Esophagus squamous epithelium (tissue), 4 donors: ENCODE data around the gene KHK.

ENCODE experiments used
- POLR2A ChIP-seq, 4 donors: fragments of 450-650 bp; IDR thresholded peaks; one replicate each; pipeline ENCODE4 v1.6.1; 2017; ENCODE audit warnings: antibody characterized with exemption in 4 of 4, mild to moderate bottlenecking in 4 of 4, moderate library complexity in 3 of 4
- TF ChIP-seq, protein P1 (sequence below), 6 experiments: fragments of 450-650 bp in 4 of 6; fragments of 200-600 bp in 2 of 6; sonication (generic) in 2 of 6; IDR thresholded peaks; one replicate each; pipeline ENCODE4 v1.5.1; 2016 to 2019; ENCODE audit warnings: antibody characterized with exemption in 6 of 6, mild to moderate bottlenecking in 4 of 6, moderate library complexity in 4 of 6

DNA sequence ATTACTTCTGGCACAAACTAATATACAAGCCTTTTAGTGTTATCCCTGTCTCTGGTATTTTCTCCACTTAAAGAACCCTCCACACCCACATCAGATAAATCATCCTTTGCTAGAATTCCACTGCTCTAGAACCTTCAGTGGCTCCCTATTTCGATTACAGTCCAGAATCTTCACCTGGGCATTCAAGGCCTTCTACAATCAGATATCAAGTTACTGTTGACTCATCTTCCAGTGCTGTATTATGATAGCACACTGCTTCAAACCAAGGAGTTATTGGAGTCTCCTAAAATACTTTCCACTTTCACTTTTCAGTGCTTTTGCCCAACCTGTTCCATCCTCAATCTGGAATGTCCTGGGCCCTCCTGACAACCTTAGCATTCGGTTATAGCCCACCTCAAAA is 28.9 kb downstream of the KHK start:
- TF ChIP-seq, protein P1, sequence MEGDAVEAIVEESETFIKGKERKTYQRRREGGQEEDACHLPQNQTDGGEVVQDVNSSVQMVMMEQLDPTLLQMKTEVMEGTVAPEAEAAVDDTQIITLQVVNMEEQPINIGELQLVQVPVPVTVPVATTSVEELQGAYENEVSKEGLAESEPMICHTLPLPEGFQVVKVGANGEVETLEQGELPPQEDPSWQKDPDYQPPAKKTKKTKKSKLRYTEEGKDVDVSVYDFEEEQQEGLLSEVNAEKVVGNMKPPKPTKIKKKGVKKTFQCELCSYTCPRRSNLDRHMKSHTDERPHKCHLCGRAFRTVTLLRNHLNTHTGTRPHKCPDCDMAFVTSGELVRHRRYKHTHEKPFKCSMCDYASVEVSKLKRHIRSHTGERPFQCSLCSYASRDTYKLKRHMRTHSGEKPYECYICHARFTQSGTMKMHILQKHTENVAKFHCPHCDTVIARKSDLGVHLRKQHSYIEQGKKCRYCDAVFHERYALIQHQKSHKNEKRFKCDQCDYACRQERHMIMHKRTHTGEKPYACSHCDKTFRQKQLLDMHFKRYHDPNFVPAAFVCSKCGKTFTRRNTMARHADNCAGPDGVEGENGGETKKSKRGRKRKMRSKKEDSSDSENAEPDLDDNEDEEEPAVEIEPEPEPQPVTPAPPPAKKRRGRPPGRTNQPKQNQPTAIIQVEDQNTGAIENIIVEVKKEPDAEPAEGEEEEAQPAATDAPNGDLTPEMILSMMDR (IDR thresholded peaks at IDR 0.05) = no peak
- TF ChIP-seq POLR2A (IDR thresholded peaks at IDR 0.05) = no peak
